SU-DHL-6 (cell line): ENCODE results near the gene ACER1.

Experiments
- H2AFZ ChIP-seq: fragments of 200-600 bp; sonication (generic); 2 replicates; pipeline ENCODE4 v1.6.1; 2014; ENCODE audit warnings: low read depth, mild to moderate bottlenecking, moderate library complexity, mixed read lengths, antibody characterized with exemption, low read length; ENCODE audit not compliant: severe bottlenecking
- H3F3A ChIP-seq: fragments of 200-600 bp; shearing (Covaris generic); 2 replicates; pipeline ENCODE4 v1.6.0; 2016; ENCODE audit warnings: antibody characterized with exemption, mild to moderate bottlenecking; ENCODE audit not compliant: insufficient read depth
- H3K27ac ChIP-seq: fragments of 200-600 bp; sonication (generic); 2 replicates; pipeline ENCODE4 v1.5.1; 2016; ENCODE audit warnings: low read depth, mild to moderate bottlenecking, low read length, moderate library complexity, mixed read lengths
- H3K27me3 ChIP-seq: fragments of 200-600 bp; sonication (generic), shearing (Covaris generic); 2 replicates; pipeline ENCODE4 v1.6.0; 2014; ENCODE audit warnings: mild to moderate bottlenecking, low read length
- H3K36me3 ChIP-seq: fragments of 200-600 bp; sonication (generic); 2 replicates; pipeline ENCODE4 v1.6.1; 2014; ENCODE audit warnings: mild to moderate bottlenecking, low read length, mixed read lengths
- H3K4me2 ChIP-seq: fragments of 300-600, 200-600 bp; shearing (Covaris generic), sonication (generic); 2 replicates; pipeline ENCODE4 v1.6.0; 2014; ENCODE audit warnings: low read length, low read depth, mild to moderate bottlenecking; ENCODE audit not compliant: poor library complexity, severe bottlenecking
- H3K4me3 ChIP-seq: fragments of 200-600 bp; sonication (generic); 2 replicates; pipeline ENCODE4 v1.5.1; 2014; ENCODE audit warnings: antibody characterized with exemption, low read length, mild to moderate bottlenecking, mixed read lengths; ENCODE audit not compliant: insufficient read depth, poor library complexity, severe bottlenecking
- H3K79me2 ChIP-seq: fragments of 200-600 bp; sonication (generic); 2 replicates; pipeline ENCODE4 v1.6.1; 2014; ENCODE audit warnings: mild to moderate bottlenecking, low read length, moderate library complexity; ENCODE audit not compliant: insufficient read depth
- H3K9ac ChIP-seq: fragments of 200-600 bp; sonication (generic); 2 replicates; pipeline ENCODE4 v1.7.0; 2014; ENCODE audit warnings: mild to moderate bottlenecking, low read length
- H3K9me2 ChIP-seq: fragments of 200-600 bp; sonication (generic); replicated peaks from 2 replicates; pipeline ENCODE4 v1.6.1; 2014; ENCODE audit warnings: low read length; ENCODE audit not compliant: insufficient read depth
- H3K9me3 ChIP-seq: fragments of 200-600 bp; sonication (generic); 2 replicates; pipeline ENCODE4 v1.6.1; 2014; ENCODE audit warnings: low read length, mixed read lengths; ENCODE audit not compliant: insufficient read depth
- H4K20me1 ChIP-seq: fragments of 200-600 bp; sonication (generic); 2 replicates; pipeline ENCODE4 v1.6.1; 2014; ENCODE audit warnings: low read depth, mild to moderate bottlenecking, antibody characterized with exemption, low read length, moderate library complexity, mixed read lengths
- EZH2phosphoT487 ChIP-seq: fragments of 200-600 bp; sonication (generic), shearing (Covaris generic); conservative IDR thresholded peaks from 2 replicates; pipeline ENCODE4 v1.6.1; 2018; ENCODE audit warnings: mild to moderate bottlenecking, antibody characterized with exemption, low read length, moderate library complexity, mixed read lengths
- TF ChIP-seq, protein P1 (sequence below): fragments of 200-600 bp; sonication (generic); IDR thresholded peaks from one replicate; pipeline ENCODE4 v1.5.1; 2017; ENCODE audit warnings: antibody characterized with exemption, mild to moderate bottlenecking, low read length, moderate library complexity; ENCODE audit not compliant: insufficient read depth, poor library complexity, severe bottlenecking

ACER1 gene

DNA sequence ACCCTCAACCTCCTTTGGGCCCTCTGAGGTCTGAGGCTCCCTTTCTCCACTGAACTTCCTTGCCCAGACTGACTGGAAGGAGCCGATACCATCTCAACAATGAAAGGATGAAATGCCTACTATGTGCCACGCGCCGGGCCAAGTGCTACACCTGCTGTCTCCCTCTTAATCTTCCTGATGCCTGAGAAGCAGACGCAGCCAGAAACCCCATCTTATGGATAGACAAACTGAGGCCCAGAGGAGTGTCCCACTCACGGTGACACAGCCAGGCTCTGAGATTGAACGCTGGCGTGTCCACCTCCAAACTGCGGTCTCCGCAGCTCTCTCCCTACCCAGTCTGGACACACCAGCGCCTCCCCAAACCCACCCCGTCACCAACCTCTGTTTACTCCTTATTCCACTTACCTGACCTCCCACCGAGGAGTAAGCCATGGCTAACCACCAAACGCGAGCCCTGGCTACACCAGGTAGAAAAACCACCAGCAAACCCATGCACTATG is 74.5 kb downstream of the ACER1 start:
- Histone ChIP-seq H4K20me1 (peaks cover 3% of the 10 kb centered on the region; the same call in 1 of the 2 replicates), H2AFZ (no peak overlapping the region), H3K4me3 (no peak overlapping the region), H3K27me3 (no peaks in the 10 kb centered on the region), H3K36me3 (no peaks in the 10 kb centered on the region; the same call in 1 of the 2 replicates), H3K79me2 (peaks cover 53% of the 10 kb centered on the region), H3K27ac (no peak overlapping the region), H3F3A (0 out of 2 replicates have a peak, but pooled peaks cover 5% of the 10 kb centered on the region), H3K9me3 (no peaks in the 10 kb centered on the region), H3K9me2 (no peaks in the 10 kb centered on the region), H3K4me2 (no peak overlapping the region), H3K9ac (no peak overlapping the region)
- TF ChIP-seq, protein P1, sequence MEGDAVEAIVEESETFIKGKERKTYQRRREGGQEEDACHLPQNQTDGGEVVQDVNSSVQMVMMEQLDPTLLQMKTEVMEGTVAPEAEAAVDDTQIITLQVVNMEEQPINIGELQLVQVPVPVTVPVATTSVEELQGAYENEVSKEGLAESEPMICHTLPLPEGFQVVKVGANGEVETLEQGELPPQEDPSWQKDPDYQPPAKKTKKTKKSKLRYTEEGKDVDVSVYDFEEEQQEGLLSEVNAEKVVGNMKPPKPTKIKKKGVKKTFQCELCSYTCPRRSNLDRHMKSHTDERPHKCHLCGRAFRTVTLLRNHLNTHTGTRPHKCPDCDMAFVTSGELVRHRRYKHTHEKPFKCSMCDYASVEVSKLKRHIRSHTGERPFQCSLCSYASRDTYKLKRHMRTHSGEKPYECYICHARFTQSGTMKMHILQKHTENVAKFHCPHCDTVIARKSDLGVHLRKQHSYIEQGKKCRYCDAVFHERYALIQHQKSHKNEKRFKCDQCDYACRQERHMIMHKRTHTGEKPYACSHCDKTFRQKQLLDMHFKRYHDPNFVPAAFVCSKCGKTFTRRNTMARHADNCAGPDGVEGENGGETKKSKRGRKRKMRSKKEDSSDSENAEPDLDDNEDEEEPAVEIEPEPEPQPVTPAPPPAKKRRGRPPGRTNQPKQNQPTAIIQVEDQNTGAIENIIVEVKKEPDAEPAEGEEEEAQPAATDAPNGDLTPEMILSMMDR = no peak
- no peak for TF ChIP-seq EZH2phosphoT487
